Stomach (tissue), 19 donors: ENCODE data around the gene ACAD11. TPM values are rescaled to one million over a fixed set of nuclear protein-coding genes. Genes with fewer than 3 reads are reported as not detected.

Experiments
- DNase-seq, 2 donors: peaks; one replicate each; pipeline versions ENCODE4 v3.0.0 to v3.0.0-alpha.2; 2013 to 2019
- H3K27ac ChIP-seq, 5 donors: fragments of 200-600 bp in 4 of 5; sonication (generic) in 4 of 5; one replicate each; pipeline ENCODE4 v1.5.1; 2013 to 2019; ENCODE audit warnings: mild to moderate bottlenecking in 1 of 5, moderate library complexity in 1 of 5
- H3K27me3 ChIP-seq, 3 donors: fragments of 200-600 bp; sonication (generic); one replicate each; pipeline ENCODE4 v1.5.1; 2017 to 2019; ENCODE audit warnings: mixed run types in 1 of 3
- H3K36me3 ChIP-seq, 4 donors: fragments of 200-600 bp; sonication (generic); 1 replicate in 3 of 4; 2 replicates in 1 of 4; pipeline ENCODE4 v1.5.1; 2016 to 2019
- H3K4me1 ChIP-seq, 4 donors: fragments of 200-600 bp; sonication (generic); one replicate each; pipeline ENCODE4 v1.5.1; 2016 to 2019
- H3K4me3 ChIP-seq, 4 donors: fragments of 200-600 bp; sonication (generic) in 3 of 4; one replicate each; pipeline ENCODE4 v1.5.1; 2016 to 2019; ENCODE audit warnings: mild to moderate bottlenecking in 1 of 4
- H3K9me3 ChIP-seq, 4 donors: fragments of 200-600 bp; sonication (generic); one replicate each; pipeline ENCODE4 v1.5.1; 2016 to 2019
- CTCF ChIP-seq, 7 experiments: fragments of 450-650 bp in 4 of 7; fragments of 200-600 bp in 3 of 7; sonication (generic) in 3 of 7; IDR thresholded peaks; one replicate each; pipeline ENCODE4 v1.5.1; 2016 to 2019; ENCODE audit warnings: antibody characterized with exemption in 7 of 7, control low read depth in 2 of 7, mild to moderate bottlenecking in 1 of 7
- EP300 ChIP-seq: sonication (generic); formaldehyde crosslinking; IDR thresholded peaks from one replicate; pipeline ENCODE4 v1.6.1; 2017; ENCODE audit warnings: antibody characterized with exemption
- POLR2A ChIP-seq, 4 donors: fragments of 450-650 bp; IDR thresholded peaks; one replicate each; pipeline ENCODE4 v1.6.1; 2016; ENCODE audit warnings: antibody characterized with exemption in 4 of 4, control low read depth in 2 of 4, mild to moderate bottlenecking in 1 of 4, moderate library complexity in 1 of 4
- POLR2AphosphoS5 ChIP-seq, 3 donors: sonication (generic); formaldehyde crosslinking; IDR thresholded peaks; one replicate each; pipeline ENCODE4 v1.6.1; 2016; ENCODE audit warnings: antibody characterized with exemption in 3 of 3
- WGBS, 5 donors: extraction: QIAGEN DNeasy Blood & Tissue Kit in 3 of 5; methylation state at CpG; one replicate each; pipeline versions ENCODE4 v1.1.5 to v1.1.7; 2013 to 2018; 5-methylcytosine and 5-hydroxymethylcytosine counted together
- intact Hi-C: fragments of 100-400 bp; cut with DNase I; formaldehyde crosslinking; loops from one replicate; pipeline ENCODE4 v1.15.1; 2023; ENCODE audit warnings: low total_unique reads
- long read RNA-seq, 10 donors: transcript quantifications; one replicate each; lab custom pipeline, GENCODE V29; 2026
- polyA plus RNA-seq, 3 donors: library from polyadenylated mRNA; stranded (reverse); fragments of 200-250 nt; gene quantifications; one replicate each; pipeline ENCODE4 v1.2.3, GENCODE V29; 2013
- total RNA-seq, 5 donors: library from RNA; depleted of rRNA; stranded (reverse); fragments of >200 nt; gene quantifications; one replicate each; pipeline versions ENCODE4 v1.1.0 to v1.2.3, GENCODE V29; 2014 to 2016
- donor health status: healthy with polysubstance abuse.
- donor health status: Bipolar disorder and iron deficiency.
- donor health status: healthy.

ACAD11 gene, protein sequence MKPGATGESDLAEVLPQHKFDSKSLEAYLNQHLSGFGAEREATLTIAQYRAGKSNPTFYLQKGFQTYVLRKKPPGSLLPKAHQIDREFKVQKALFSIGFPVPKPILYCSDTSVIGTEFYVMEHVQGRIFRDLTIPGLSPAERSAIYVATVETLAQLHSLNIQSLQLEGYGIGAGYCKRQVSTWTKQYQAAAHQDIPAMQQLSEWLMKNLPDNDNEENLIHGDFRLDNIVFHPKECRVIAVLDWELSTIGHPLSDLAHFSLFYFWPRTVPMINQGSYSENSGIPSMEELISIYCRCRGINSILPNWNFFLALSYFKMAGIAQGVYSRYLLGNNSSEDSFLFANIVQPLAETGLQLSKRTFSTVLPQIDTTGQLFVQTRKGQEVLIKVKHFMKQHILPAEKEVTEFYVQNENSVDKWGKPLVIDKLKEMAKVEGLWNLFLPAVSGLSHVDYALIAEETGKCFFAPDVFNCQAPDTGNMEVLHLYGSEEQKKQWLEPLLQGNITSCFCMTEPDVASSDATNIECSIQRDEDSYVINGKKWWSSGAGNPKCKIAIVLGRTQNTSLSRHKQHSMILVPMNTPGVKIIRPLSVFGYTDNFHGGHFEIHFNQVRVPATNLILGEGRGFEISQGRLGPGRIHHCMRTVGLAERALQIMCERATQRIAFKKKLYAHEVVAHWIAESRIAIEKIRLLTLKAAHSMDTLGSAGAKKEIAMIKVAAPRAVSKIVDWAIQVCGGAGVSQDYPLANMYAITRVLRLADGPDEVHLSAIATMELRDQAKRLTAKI
- 100 to 1,000 TPM in 1 of 5 donors, 10 to 100 TPM in 4; 17.5 to 137 (median 55.2) TPM for total RNA-seq
- 10 to 100 TPM in 1 of 3 donors, 1 to 10 TPM in 2; 2.6 to 10.1 (median 5.2) TPM for polyA plus RNA-seq
- long read RNA-seq, donor 1, result 0 reads
- long read RNA-seq, donor 2, result 0 reads
- long read RNA-seq, donor 3, result 0 reads
- long read RNA-seq, donor 4, result 0 reads
- long read RNA-seq, donor 5, full-length matches to known transcripts, result 1 of 1 reads
- long read RNA-seq, donor 5, partial matches to known transcripts, result 0 of 1 reads
- long read RNA-seq, donor 5, other reads (novel, unspliced or antisense), result 0 of 1 reads
- long read RNA-seq, donor 6, result 0 reads
- long read RNA-seq, donor 7, full-length matches to known transcripts, result 1 of 1 reads
- long read RNA-seq, donor 7, partial matches to known transcripts, result 0 of 1 reads
- long read RNA-seq, donor 7, other reads (novel, unspliced or antisense), result 0 of 1 reads
- long read RNA-seq, donor 8, partial matches to known transcripts, result 0 of 1 reads
- long read RNA-seq, donor 8, other reads (novel, unspliced or antisense), result 0 of 1 reads
- long read RNA-seq, donor 9, result 0 reads
- long read RNA-seq, donor 10, partial matches to known transcripts, result 0 of 1 reads
- long read RNA-seq, donor 10, other reads (novel, unspliced or antisense), result 0 of 1 reads

- WGBS, 5 donors, result 0 to 1% (median 0%) methylated on average over 32 to 34 of the region's 34 CpGs
- peak; percentile 64 to 90 for DNase-seq
- Histone ChIP-seq H3K9me3 (no peaks in the 10 kb centered on the region), H3K27ac (peak within 1 kb of the TSS; percentile 87 to 95 (median 93)), H3K4me3 (peak within 1 kb of the TSS; percentile 63 to 91 (median 84)), H3K27me3 (no peaks in the 10 kb centered on the region), H3K36me3 (no peaks in the 10 kb centered on the region), H3K4me1 (peaks cover 21 to 63% (median 43%) of the 10 kb centered on the region in 4 donors)
- intact Hi-C loops, result no loop called here
- no peak for TF ChIP-seq EP300
- peak in 5 of 7 experiments; percentile 36 to 66 (median 59) for TF ChIP-seq CTCF (IDR thresholded peaks at IDR 0.05)
- no peak for TF ChIP-seq POLR2A (IDR thresholded peaks at IDR 0.05)
- TF ChIP-seq POLR2AphosphoS5 (IDR thresholded peaks at IDR 0.05), result peak in 2 of 3 donors; percentile 21 to 56
Observed at GRCh38 chr3:132659365-132660051, at the start of gene ACAD11. Gene ACAD11 (minus strand): TSS chr3:132659809. CDS start chr3:132659751, 58 bp downstream.

DNA sequence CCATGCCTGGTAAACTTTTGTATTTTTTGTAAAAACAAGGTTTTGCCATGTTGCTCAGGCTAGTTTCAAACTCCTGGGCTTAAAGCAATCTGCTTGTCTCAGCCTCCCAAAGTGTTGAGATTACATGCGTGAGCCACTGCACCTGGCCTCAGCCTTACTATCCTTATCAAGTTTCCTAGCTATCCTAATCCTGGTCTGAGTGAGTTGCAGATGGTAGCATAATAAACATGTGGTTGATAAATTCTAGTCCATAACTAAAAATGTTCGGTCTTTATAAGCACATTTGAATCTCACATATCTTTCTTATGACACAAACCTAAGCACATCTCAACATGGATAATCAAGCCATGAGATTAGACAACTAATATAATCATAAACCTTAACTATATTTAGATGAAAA lies 44.1 kb upstream of the ACAD11 start:
- H3K9me3 ChIP-seq, result no peaks in the 10 kb centered on the region
- no peak overlapping the region for H3K27ac ChIP-seq
- TF ChIP-seq EP300, result no peak
- TF ChIP-seq POLR2AphosphoS5 (IDR thresholded peaks at IDR 0.05), result no peak
- no peak for TF ChIP-seq POLR2A (IDR thresholded peaks at IDR 0.05)
- no peak for TF ChIP-seq CTCF (IDR thresholded peaks at IDR 0.05)
- 80 to 90% (median 84%) methylated on average over 2 of the region's 2 CpGs for WGBS, 5 donors
- H3K4me3 ChIP-seq, result no peak overlapping the region
- no peaks in the 10 kb centered on the region for H3K4me1 ChIP-seq
- no peaks in the 10 kb centered on the region for H3K27me3 ChIP-seq
- DNase-seq, result no peak
- intact Hi-C loops, result no loop called here
- H3K36me3 ChIP-seq, result peaks cover 55 to 97% (median 96%) of the 10 kb centered on the region in 4 donors

- TF ChIP-seq POLR2AphosphoS5 (IDR thresholded peaks at IDR 0.05) (no peak), POLR2A (IDR thresholded peaks at IDR 0.05) (no peak), CTCF (IDR thresholded peaks at IDR 0.05) (no peak), EP300 (no peak)
- intact Hi-C loops, result no loop called here
- H3K36me3 ChIP-seq, result peaks cover 45 to 100% (median 99%) of the 10 kb centered on the region in 4 donors
- no peaks in the 10 kb centered on the region for H3K9me3 ChIP-seq
- H3K4me1 ChIP-seq, result no peaks in the 10 kb centered on the region
- H3K27ac ChIP-seq, result no peak overlapping the region
- DNase-seq, result no peak
- 96 to 100% (median 100%) methylated on average over 1 of the region's 1 CpG for WGBS, 5 donors
- H3K27me3 ChIP-seq, result no peaks in the 10 kb centered on the region
- no peak overlapping the region for H3K4me3 ChIP-seq
Observed at GRCh38 chr3:132695422-132695821, 35.8 kb upstream of the ACAD11 start.
